Muscle of arm (tissue), 12 donors: ENCODE data around the gene EIF5A2. TPM values are rescaled to one million over a fixed set of nuclear protein-coding genes. Genes with fewer than 3 reads are reported as not detected.

ENCODE experiments used
- DNase-seq: peaks from one replicate; pipeline ENCODE4 v3.0.0-alpha.2; 2013
- polyA plus RNA-seq, 12 donors: library from polyadenylated mRNA; unstranded; fragments of 120-200 nt; gene quantifications; one replicate each; pipeline ENCODE4 v1.2.1, GENCODE V29; 2013; ENCODE audit not compliant: insufficient read length in 12 of 12

The EIF5A2 gene
- polyA plus RNA-seq, 12 donors, result 3.0 to 7.3 (median 4.9) TPM; not detected in 1

DNA sequence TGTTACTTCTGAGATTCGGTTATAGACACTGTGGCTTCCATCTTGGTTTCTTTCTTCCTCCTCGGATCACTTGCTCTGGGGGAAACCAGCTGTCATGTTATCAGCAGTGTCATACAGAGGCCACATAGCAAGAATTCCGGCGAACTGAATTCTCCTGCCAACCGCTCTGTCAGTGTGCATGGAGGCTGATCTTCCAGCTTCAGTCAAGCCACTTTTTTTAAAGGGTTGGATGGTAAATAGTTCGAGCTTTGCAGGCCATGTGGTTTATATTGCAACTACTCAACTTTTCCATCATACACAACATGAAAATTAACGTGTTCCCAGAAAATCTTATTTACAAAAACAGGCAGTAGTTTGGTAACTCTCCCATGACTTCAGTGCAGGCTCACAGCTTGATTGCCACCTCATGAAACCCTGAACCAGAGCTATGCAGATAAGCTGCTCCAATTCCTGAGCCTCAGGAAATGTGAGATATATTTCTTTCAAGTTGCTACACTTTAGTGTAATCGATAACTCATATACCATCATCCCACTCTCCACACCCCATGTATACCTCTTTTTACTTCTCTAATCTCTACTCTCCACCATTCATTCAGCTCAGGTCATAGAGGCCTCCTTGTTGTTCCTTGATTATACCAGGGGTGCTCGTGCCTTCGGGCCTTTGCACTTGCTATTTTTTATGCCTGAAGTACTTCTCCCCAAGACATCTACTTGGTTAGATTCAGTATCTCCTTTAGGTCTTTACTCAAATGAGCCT, 45.6 kb downstream of the EIF5A2 start:
- no peak for DNase-seq

DNA sequence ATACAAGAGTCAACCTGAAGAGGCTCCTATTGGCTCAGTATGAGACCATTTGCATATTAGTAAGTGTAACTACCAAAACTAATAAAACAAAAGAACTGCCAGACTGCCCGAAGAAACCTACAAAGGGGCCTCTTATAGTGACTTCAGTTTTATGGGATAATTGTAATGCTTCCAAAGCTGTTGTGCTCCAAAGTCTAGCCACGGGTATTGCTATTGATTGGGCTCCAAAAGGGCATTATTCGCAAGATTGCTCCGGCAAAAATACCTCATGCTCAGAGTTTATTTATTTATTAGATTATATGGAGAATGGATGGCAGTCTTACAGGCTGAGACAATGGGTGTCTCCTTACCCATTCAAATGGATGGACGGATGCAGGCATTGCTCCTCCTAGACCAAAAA, 49.8 kb downstream of the EIF5A2 start:
- DNase-seq, result no peak

DNA sequence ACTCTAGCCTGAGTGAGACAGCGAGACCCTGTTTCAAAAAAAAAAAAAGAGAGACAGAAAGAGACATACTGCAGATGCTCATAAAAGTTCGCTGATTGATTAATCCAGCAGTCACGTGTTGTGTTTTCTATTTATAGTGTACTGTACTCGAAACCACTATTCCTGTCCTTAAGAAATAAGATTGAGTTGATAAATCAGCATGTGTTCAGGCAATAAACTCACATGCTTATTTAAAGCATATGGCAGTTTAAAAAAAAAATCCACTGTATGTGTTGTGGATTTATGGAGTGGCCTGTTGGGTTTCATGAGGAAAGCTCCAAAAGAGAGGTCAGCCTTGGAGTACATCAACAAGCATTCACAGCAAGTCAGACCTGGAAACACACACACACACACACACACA, 56.1 kb downstream of the EIF5A2 start:
- no peak for DNase-seq

DNA sequence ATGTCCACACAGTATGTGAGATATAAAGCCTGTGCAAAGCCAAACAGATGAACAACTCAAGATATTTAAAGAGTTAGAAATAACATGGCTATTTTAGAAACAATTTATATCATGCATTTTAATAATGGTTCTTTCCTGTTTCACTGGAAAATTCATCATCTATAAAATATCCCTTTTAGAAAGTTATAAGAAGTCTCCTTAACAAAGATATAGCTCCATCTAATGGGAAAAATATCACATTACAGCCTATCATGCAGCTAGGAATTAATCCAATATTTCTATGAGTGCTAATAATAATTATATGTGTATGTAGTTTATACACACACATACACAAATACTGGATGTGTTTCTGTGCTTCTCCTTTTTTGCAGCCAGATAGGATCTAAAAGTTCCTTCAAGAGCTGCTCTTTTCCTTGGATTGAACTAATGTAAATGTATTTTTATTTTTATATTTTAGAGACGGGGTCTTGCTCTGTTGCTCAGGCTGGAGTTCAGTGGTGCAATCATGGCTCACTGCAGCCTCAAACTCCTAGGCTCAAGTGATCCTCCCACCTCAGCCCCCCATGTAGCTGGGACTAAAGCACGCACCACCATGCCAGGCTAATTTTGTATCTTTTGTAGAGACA, 60.0 kb downstream of the EIF5A2 start:
- no peak for DNase-seq

DNA sequence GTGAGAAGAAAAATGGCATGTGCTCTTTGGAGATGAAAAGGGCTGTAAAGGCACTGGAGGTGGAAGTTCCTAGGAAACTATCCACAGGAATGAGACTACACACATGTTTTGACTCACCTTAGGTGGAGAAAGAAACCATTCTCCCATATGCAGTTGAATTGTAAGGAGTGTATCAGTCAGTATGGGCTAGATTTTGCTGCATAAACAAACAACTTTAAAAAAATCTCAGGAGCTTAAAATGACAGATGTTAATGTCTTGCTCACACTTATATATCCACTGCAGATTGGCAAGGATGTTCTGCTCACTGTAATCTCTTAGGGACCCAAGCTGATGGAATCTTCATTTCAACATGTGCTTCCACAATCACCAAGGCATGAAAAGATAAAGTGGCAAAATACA, 64.1 kb downstream of the EIF5A2 start:
- no peak for DNase-seq

DNA sequence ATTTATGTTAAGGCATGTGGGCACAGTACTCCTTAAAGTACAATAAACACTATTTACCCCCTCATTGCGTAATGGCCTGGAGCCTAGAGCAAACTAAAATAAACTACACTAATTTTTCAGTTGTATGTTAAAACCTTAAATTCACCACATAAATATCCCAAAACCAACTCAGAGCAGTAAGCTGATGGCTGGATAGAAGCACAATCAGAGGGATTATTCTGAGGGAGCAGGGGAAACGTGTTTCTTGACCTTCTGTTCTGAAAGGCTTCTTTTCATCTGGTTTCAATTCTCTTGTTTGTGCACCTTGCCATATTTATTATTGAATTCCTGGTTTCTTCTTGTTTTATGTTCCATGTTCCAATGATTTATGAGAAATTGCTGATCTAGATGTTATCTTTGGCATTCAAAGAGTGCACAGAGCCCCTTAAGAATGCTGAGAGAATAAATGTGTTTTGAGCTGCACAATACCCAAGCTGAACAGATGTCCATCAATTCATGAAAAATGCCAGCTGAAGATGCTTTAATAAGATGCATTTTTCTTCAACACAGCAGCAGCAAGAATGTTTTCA, 68.1 kb downstream of the EIF5A2 start:
- DNase-seq, result no peak

DNA sequence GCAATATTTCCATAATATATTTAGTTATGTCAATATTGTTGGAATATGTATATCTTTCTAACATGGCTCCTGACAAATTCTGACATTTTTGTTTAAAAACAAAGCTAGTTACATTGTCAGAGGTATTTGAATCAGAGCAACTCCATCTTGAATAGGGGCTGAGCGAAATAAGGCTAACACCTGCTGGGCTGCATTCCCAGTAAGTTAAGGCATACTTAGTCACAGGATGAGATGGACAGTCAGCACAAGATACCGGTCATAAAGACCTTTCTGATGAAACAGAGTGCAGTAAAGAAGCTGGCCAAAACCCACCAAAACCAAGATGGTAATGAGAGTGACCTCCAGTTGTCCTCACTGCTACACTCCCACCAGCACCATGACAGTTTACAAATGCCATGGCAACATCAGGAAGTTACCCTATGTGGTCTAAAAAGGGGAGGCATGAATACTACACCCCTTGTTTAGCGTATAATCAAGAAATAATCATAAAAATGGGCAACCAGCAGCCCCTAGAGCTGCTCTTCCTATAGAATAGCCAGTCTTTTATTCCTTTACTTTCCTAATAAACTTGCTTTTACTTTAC, 68.8 kb downstream of the EIF5A2 start:
- DNase-seq, result no peak

Other genes starting within 250 kb of the EIF5A2 start
- gene RPL22L1, start 38.4 kb downstream of the EIF5A2 start, polyA plus RNA-seq, result 100 to 1,000 TPM in 1 of 12 donors, 10 to 100 TPM in 10, not detected in 1; 43.9 to 188 (median 67.0) TPM
- gene SLC2A2, start 118.1 kb upstream of the EIF5A2 start, polyA plus RNA-seq, result 1 to 10 TPM in 1 of 12 donors, under 1 TPM in 2, not detected in 9; 0.19 to 1.7 (median 0.48) TPM